T-helper 1 cell treated with Interleukin-12 subunit alpha and Interleukin-12 subunit beta and Interleukin-4 antibody, amounts not matched to agents 30 μg/mL and 1 μg/mL, for 36 hours (primary cell): ENCODE measurements around the gene INPP5K.
"Not testable (repeated sequence)": the region's sequence is repeated elsewhere in the genome, so short reads cannot be mapped to it uniquely, and the experiment has no call there.

ENCODE experiments used
- H3K27ac Mint-ChIP-seq: one replicate; pipeline ENCODE4 v1.8.0; 2021; ENCODE audit warnings: mild to moderate bottlenecking, mixed read lengths
- H3K27me3 Mint-ChIP-seq: one replicate; pipeline ENCODE4 v1.8.0; 2021; ENCODE audit warnings: low read depth, mixed read lengths
- H3K36me3 Mint-ChIP-seq: one replicate; pipeline ENCODE4 v1.8.0; 2021; ENCODE audit warnings: low read depth, mixed read lengths
- H3K4me1 Mint-ChIP-seq: one replicate; pipeline ENCODE4 v1.8.0; 2021; ENCODE audit warnings: low read depth, mixed read lengths
- H3K4me3 Mint-ChIP-seq: one replicate; pipeline ENCODE4 v1.8.0; 2021; ENCODE audit warnings: mild to moderate bottlenecking, moderate library complexity, mixed read lengths
- H3K9me3 Mint-ChIP-seq: one replicate; pipeline ENCODE4 v1.8.0; 2021; ENCODE audit warnings: mixed read lengths

The INPP5K gene

DNA sequence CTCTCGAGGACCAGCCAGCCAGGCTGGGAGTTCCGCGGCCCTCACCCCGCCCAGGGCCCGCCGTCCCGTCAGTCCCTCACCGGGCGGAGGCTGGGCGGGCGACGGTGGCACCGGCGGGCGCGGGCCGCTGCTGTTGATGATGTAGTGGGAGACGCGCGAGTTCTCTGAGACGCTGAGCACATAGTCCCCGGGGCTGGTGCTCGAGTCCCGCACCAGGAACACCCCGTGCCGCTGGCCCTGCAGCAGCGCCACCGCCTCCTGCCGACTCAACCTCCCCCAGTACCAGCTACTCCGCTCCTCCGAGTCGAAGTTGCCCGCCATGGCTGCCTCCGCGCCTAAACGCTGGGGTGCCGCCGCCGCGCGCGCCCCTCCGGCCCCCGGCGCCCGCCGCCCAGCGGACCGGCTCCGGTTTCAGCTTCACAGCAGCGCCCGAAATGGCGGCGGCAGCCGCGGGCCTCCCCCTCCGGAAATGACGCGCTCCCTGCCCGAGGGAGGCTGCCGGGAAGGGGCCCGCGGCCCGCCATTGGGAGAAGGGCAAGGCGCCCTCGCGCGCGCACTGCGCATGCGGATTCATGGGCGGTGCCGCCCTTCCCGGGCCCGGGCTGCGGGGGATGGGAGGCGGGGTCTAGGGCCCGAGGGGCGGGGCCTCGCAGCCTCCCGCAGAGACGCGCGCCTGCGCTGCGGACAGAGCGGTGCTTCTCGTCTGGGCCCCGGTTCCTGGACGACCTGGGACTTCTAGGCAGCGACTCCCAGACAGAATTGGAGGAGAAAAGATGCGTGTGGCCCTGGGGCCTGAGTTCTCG is 60.4 kb downstream of the INPP5K start, which contains the start of gene CRK:
CRK (minus strand) TSS at position 436 of the 803 bp plus-strand sequence; CDS start at position 321, 115 bp downstream.
- H3K4me3 Mint-ChIP-seq: peak within 1 kb of the TSS; percentile 84

GRCh38 chr17:1455291-1455796 is 61.1 kb downstream of the INPP5K start:
- H3K27ac Mint-ChIP-seq: peak overlapping the region; percentile 78
- H3K36me3 Mint-ChIP-seq: peaks cover 5% of the 10 kb centered on the region
- peaks cover 23% of the 10 kb centered on the region for H3K4me1 Mint-ChIP-seq
- H3K27me3 Mint-ChIP-seq: peaks cover 12% of the 10 kb centered on the region
- H3K9me3 Mint-ChIP-seq: no peaks in the 10 kb centered on the region
- H3K4me3 Mint-ChIP-seq: peak overlapping the region; percentile 84

More for the DNA sequence above, 60.4 kb downstream of the INPP5K start, which contains the start of gene CRK:
- Mint-ChIP-seq H3K27me3 (peaks cover 14% of the 10 kb centered on the region), H3K36me3 (peaks cover 5% of the 10 kb centered on the region), H3K4me1 (peaks cover 23% of the 10 kb centered on the region), H3K27ac (peak within 1 kb of the TSS; percentile 80), H3K9me3 (no peaks in the 10 kb centered on the region)

DNA sequence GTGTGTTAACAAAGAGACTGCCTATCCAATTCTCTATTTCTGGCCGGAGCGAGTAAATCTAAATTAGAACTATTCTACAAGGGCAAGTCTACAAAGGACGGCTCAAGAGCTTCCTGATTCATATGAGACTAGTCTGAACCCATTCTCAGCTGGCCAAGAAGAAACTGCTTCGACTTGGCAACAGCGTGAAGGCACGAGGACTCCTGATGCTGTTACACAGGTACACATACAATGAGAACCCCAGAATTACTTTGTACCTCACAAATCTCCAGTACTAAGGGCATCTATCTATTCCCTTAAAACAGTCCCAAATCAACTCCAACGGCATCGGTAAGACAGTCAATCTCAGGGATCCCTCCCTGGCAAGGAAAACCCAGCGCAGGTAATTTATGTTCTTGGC is 61.9 kb downstream of the INPP5K start:
- Mint-ChIP-seq H3K4me1 (peaks cover 25% of the 10 kb centered on the region), H3K27me3 (peaks cover 4% of the 10 kb centered on the region), H3K4me3 (peak overlapping the region; percentile 84), H3K36me3 (peaks cover 5% of the 10 kb centered on the region), H3K27ac (peak overlapping the region; percentile 70), H3K9me3 (no peaks in the 10 kb centered on the region)

DNA sequence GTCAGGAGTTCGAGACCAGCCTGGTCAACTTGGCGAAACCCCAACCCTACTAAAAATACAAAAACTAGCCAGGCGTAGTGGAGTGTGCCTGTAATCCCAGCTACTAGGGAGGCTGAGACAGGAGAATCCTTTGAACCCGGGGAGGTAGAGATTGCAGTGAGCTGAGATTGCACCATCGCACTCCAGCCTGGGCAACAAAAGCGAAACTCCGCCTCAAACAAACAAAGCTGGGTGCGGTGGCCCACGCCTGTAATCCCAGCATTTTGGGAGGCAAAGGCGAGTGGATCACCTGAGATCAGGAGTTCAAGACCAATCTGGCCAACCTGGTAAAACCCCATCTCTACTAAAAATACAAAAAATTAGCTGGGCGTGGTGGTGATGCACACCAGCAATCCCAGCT is 62.7 kb downstream of the INPP5K start:
- H3K27me3 Mint-ChIP-seq, H3K9me3 Mint-ChIP-seq, H3K27ac Mint-ChIP-seq, H3K36me3 Mint-ChIP-seq: not testable (repeated sequence)
- Mint-ChIP-seq H3K4me3 (peak overlapping the region; percentile 59), H3K4me1 (peaks cover 33% of the 10 kb centered on the region)

- H3K4me1 Mint-ChIP-seq: peaks cover 33% of the 10 kb centered on the region
- H3K9me3 Mint-ChIP-seq: no peaks in the 10 kb centered on the region
- peaks cover 4% of the 10 kb centered on the region for H3K27me3 Mint-ChIP-seq
- no peak overlapping the region for H3K4me3 Mint-ChIP-seq
- no peak overlapping the region for H3K27ac Mint-ChIP-seq
- H3K36me3 Mint-ChIP-seq: peaks cover 8% of the 10 kb centered on the region
Measured at GRCh38 chr17:1452836-1453235, 63.6 kb downstream of the INPP5K start.

DNA sequence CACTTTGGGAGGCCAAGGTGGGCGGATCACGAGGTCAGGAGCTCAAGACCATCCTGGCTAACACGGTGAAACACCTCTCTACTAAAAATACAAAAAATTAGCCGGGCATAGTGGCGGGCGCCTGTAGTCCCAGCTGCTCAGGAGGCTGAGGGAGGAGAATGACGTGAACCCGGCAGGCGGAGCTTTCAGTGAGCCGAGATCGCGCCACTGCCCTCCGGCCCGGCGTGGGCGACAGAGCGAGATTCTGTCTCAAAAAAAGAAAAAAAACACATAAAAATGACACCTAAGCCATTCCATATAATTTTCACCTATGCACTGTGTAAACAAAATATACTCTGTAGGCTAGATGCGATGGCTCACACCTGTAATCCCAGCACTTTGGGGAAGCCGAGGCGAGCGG is 66.2 kb downstream of the INPP5K start:
- H3K27ac Mint-ChIP-seq: not testable (repeated sequence)

DNA sequence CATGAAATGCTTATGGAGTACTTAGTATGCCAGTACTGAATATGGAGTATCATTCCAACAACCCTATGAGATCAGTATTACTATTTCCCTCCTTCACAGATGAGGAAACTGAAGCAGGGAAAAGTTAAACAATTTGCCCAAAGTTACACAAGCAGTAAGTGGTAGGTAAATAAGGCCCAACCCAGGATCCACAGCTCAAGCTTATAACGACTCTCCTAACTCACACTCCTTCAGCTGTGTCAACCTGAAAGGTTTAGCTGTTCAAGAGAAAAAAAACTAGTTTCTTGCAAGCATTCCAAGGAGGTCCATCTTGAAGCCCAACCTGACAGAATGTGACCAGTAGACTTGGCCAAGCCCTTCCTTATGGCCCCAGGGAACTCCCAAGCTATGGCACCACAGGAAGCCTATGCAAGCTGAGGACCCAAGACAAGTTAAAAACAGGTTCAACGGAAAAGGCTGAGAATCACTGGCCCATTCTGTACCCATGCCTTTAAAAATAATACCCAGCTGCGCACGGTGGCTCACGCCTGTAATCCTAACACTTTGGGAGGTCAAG is 66.9 kb downstream of the INPP5K start:
- peaks cover 33% of the 10 kb centered on the region for H3K4me1 Mint-ChIP-seq

More for the DNA sequence above, 66.2 kb downstream of the INPP5K start:
- H3K9me3 Mint-ChIP-seq, H3K4me3 Mint-ChIP-seq, H3K36me3 Mint-ChIP-seq, H3K27me3 Mint-ChIP-seq: not testable (repeated sequence)
- H3K4me1 Mint-ChIP-seq: peaks cover 37% of the 10 kb centered on the region

GRCh38 chr17:1447052-1447451 is 69.4 kb downstream of the INPP5K start:
- Mint-ChIP-seq H3K4me1 (peaks cover 24% of the 10 kb centered on the region), H3K4me3 (no peak overlapping the region)

More for the DNA sequence above, 66.9 kb downstream of the INPP5K start:
- H3K27me3 Mint-ChIP-seq: no peaks in the 10 kb centered on the region
- no peaks in the 10 kb centered on the region for H3K9me3 Mint-ChIP-seq
- peaks cover 6% of the 10 kb centered on the region for H3K36me3 Mint-ChIP-seq
- no peak overlapping the region for H3K4me3 Mint-ChIP-seq
- no peak overlapping the region for H3K27ac Mint-ChIP-seq

DNA sequence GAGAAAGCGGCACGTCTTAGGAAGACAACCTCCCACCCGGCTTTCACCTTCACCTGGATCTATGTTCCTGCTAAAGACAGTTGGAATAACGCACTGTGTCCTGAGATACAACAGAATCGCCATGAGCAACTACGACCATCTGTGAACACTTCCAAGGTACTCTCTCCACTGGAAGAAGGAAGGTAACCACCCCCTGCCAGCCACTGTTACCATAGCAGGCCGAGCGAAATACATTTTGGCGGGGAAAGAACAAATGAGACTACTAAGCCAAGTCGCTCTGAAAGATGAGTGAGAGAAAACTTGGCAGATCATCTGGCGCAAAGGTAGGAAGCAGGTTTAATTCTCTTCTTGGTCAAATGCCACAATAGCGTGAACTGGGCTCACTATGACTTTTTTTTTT is 70.2 kb downstream of the INPP5K start:
- Mint-ChIP-seq H3K36me3 (peaks cover 4% of the 10 kb centered on the region), H3K27me3 (no peaks in the 10 kb centered on the region), H3K4me3 (no peak overlapping the region), H3K27ac (no peak overlapping the region), H3K4me1 (peaks cover 22% of the 10 kb centered on the region), H3K9me3 (no peaks in the 10 kb centered on the region)

More at GRCh38 chr17:1447052-1447451, 69.4 kb downstream of the INPP5K start:
- H3K27me3 Mint-ChIP-seq: no peaks in the 10 kb centered on the region
- no peak overlapping the region for H3K27ac Mint-ChIP-seq
- H3K9me3 Mint-ChIP-seq: no peaks in the 10 kb centered on the region
- peaks cover 6% of the 10 kb centered on the region for H3K36me3 Mint-ChIP-seq

GRCh38 chr17:1445695-1446094 is 70.7 kb downstream of the INPP5K start:
- H3K36me3 Mint-ChIP-seq, H3K27ac Mint-ChIP-seq, H3K4me3 Mint-ChIP-seq, H3K9me3 Mint-ChIP-seq, H3K27me3 Mint-ChIP-seq: not testable (repeated sequence)
- peaks cover 22% of the 10 kb centered on the region for H3K4me1 Mint-ChIP-seq
